Loucy (cell line): Measurements from ENCODE around the gene SNRPD1.
"Not testable (repeated sequence)": the region's sequence is repeated elsewhere in the genome, so short reads cannot be mapped to it uniquely, and the experiment has no call there.

Experiments used
- H2AFZ ChIP-seq: fragments of 200-600 bp; sonication (generic); 2 replicates; pipeline ENCODE4 v1.6.0; 2016; ENCODE audit warnings: antibody characterized with exemption, mild to moderate bottlenecking, low read length, moderate library complexity
- H3F3A ChIP-seq: fragments of 200-600 bp; 2 replicates; pipeline ENCODE4 v1.6.0; 2016; ENCODE audit warnings: antibody characterized with exemption, low read depth, mild to moderate bottlenecking
- H3K27me3 ChIP-seq: fragments of 200-600 bp; sonication (generic); 2 replicates; pipeline ENCODE4 v1.6.1; 2014; ENCODE audit warnings: low read length, mild to moderate bottlenecking; ENCODE audit not compliant: insufficient read depth, poor library complexity, severe bottlenecking
- H3K36me3 ChIP-seq: fragments of 200-600 bp; sonication (generic); 2 replicates; pipeline ENCODE4 v1.6.1; 2016; ENCODE audit warnings: low read length; ENCODE audit not compliant: insufficient read depth
- H3K4me1 ChIP-seq: fragments of 200-600 bp; sonication (generic); 2 replicates; pipeline ENCODE4 v1.5.1; 2014; ENCODE audit warnings: low read length, mild to moderate bottlenecking; ENCODE audit not compliant: insufficient read depth, poor library complexity, severe bottlenecking
- H3K4me2 ChIP-seq: fragments of 200-600 bp; sonication (generic); 2 replicates; pipeline ENCODE4 v1.6.0; 2014; ENCODE audit warnings: antibody characterized with exemption, low read length, low read depth, mild to moderate bottlenecking; ENCODE audit not compliant: poor library complexity, severe bottlenecking
- H3K4me3 ChIP-seq: fragments of 200-600 bp; sonication (generic); 2 replicates; pipeline ENCODE4 v1.5.1; 2014; ENCODE audit warnings: low read length, mild to moderate bottlenecking, mixed read lengths; ENCODE audit not compliant: poor library complexity, severe bottlenecking
- H3K79me2 ChIP-seq: fragments of 200-600 bp; sonication (generic); 2 replicates; pipeline ENCODE4 v1.6.1; 2014; ENCODE audit warnings: low read length; ENCODE audit not compliant: insufficient read depth
- H3K9ac ChIP-seq: fragments of 200-600 bp; sonication (generic); 2 replicates; pipeline ENCODE4 v1.6.0; 2014; ENCODE audit warnings: mild to moderate bottlenecking, low read depth, low read length, moderate library complexity; ENCODE audit not compliant: poor library complexity, severe bottlenecking
- H3K9me2 ChIP-seq: fragments of 200-600 bp; sonication (generic); replicated peaks from 2 replicates; pipeline ENCODE4 v1.6.1; 2016; ENCODE audit warnings: low read depth, low read length, mixed read lengths
- H3K9me3 ChIP-seq: fragments of 200-600 bp; sonication (generic); 2 replicates; pipeline ENCODE4 v1.6.1; 2014; ENCODE audit warnings: mild to moderate bottlenecking, antibody characterized with exemption, low read length, low read depth; ENCODE audit not compliant: insufficient read depth
- H4K20me1 ChIP-seq: fragments of 200-600 bp; sonication (generic); 2 replicates; pipeline ENCODE4 v1.6.0; 2014; ENCODE audit warnings: antibody characterized with exemption, low read length, mild to moderate bottlenecking; ENCODE audit not compliant: insufficient read depth, poor library complexity, severe bottlenecking
- CTCF ChIP-seq: fragments of 200-600 bp; sonication (generic); conservative IDR thresholded peaks from 2 replicates; pipeline ENCODE4 v1.5.1; 2014; ENCODE audit warnings: mild to moderate bottlenecking, antibody characterized with exemption, low read length
- EZH2phosphoT487 ChIP-seq: fragments of 200-600 bp; IDR thresholded peaks from 2 replicates; pipeline ENCODE4 v1.6.1; 2018; ENCODE audit warnings: antibody characterized with exemption, mild to moderate bottlenecking, moderate library complexity, borderline replicate concordance

The SNRPD1 gene

GRCh38 chr18:21584391-21584790 is 27.7 kb upstream of the SNRPD1 start:
- no peaks in the 10 kb centered on the region for H3F3A ChIP-seq
- TF ChIP-seq CTCF (no peak), EZH2phosphoT487 (no peak)
- no peaks in the 10 kb centered on the region for H3K27me3 ChIP-seq
- peaks cover 72% of the 10 kb centered on the region for H3K79me2 ChIP-seq
- no peaks in the 10 kb centered on the region for H3K9me2 ChIP-seq
- H4K20me1 ChIP-seq: peaks cover 27% of the 10 kb centered on the region
- no peak overlapping the region for H3K9ac ChIP-seq
- H3K36me3 ChIP-seq: peaks cover 25% of the 10 kb centered on the region; the same call in 1 of the 2 replicates
- H3K9me3 ChIP-seq: no peaks in the 10 kb centered on the region
- H3K4me3 ChIP-seq: no peak overlapping the region
- no peak overlapping the region for H3K4me2 ChIP-seq
- no peaks in the 10 kb centered on the region for H3K4me1 ChIP-seq
- H2AFZ ChIP-seq: no peak overlapping the region

- not testable (repeated sequence) for H3K9me3 ChIP-seq
- H3K79me2 ChIP-seq: peaks cover 78% of the 10 kb centered on the region
Observed at GRCh38 chr18:21592361-21592760, 19.8 kb upstream of the SNRPD1 start.

GRCh38 chr18:21593540-21594257 is 18.4 kb upstream of the SNRPD1 start:
- Histone ChIP-seq H3K36me3 (no peaks in the 10 kb centered on the region), H3K4me3 (peak overlapping the region; percentile 40), H3K9me2 (no peaks in the 10 kb centered on the region), H3K27me3 (no peaks in the 10 kb centered on the region), H4K20me1 (peaks cover 48% of the 10 kb centered on the region), H3K9me3 (no peaks in the 10 kb centered on the region), H3K4me1 (peaks cover 25% of the 10 kb centered on the region), H3K4me2 (peak overlapping the region; percentile 37), H3F3A (no peaks in the 10 kb centered on the region), H3K9ac (no peak overlapping the region), H3K79me2 (peaks cover 78% of the 10 kb centered on the region), H2AFZ (no peak overlapping the region)
- TF ChIP-seq EZH2phosphoT487 (no peak), CTCF (peak; percentile 38; the same call in 1 of the 2 replicates)

More at GRCh38 chr18:21592361-21592760, 19.8 kb upstream of the SNRPD1 start:
- H3K9ac ChIP-seq, H3K36me3 ChIP-seq, H3K9me2 ChIP-seq, H3F3A ChIP-seq, H3K4me3 ChIP-seq, H3K27me3 ChIP-seq, H3K4me2 ChIP-seq, H2AFZ ChIP-seq: not testable (repeated sequence)
- Histone ChIP-seq H3K4me1 (peaks cover 14% of the 10 kb centered on the region), H4K20me1 (peaks cover 43% of the 10 kb centered on the region)

GRCh38 chr18:21597620-21598019 is 14.5 kb upstream of the SNRPD1 start:
- Histone ChIP-seq H4K20me1 (peaks cover 52% of the 10 kb centered on the region), H3K36me3 (no peaks in the 10 kb centered on the region), H3K79me2 (peaks cover 66% of the 10 kb centered on the region), H3K4me1 (peaks cover 35% of the 10 kb centered on the region), H3K9me2 (no peaks in the 10 kb centered on the region), H3K4me3 (peak overlapping the region; percentile 91), H3K9me3 (no peaks in the 10 kb centered on the region), H3K4me2 (peak overlapping the region; percentile 85), H2AFZ (no peak overlapping the region), H3K27me3 (no peaks in the 10 kb centered on the region), H3F3A (0 out of 2 replicates have a peak, but pooled peaks cover 3% of the 10 kb centered on the region), H3K9ac (peak overlapping the region; percentile 91)
- TF ChIP-seq CTCF (no peak), EZH2phosphoT487 (no peak)
